AG09309 (cell line): ENCODE data around the gene TBC1D2B.

Experiments
- DNase-seq: peaks from one replicate; pipeline ENCODE4 v3.0.0-alpha.2; 2010; ENCODE audit warnings: low read depth
- H3K4me3 ChIP-seq: 2 replicates; pipeline ENCODE4 v1.5.1; 2011; ENCODE audit warnings: mild to moderate bottlenecking, low read depth, low read length, moderate library complexity; ENCODE audit not compliant: control insufficient read depth
- TF ChIP-seq, protein P1 (sequence below): IDR thresholded peaks from 2 replicates; pipeline ENCODE4 v1.5.1; 2011; ENCODE audit warnings: mild to moderate bottlenecking, low read depth, low read length, inconsistent platforms; ENCODE audit not compliant: insufficient read depth, control insufficient read depth; ENCODE audit errors: missing control alignments

The TBC1D2B gene

DNA sequence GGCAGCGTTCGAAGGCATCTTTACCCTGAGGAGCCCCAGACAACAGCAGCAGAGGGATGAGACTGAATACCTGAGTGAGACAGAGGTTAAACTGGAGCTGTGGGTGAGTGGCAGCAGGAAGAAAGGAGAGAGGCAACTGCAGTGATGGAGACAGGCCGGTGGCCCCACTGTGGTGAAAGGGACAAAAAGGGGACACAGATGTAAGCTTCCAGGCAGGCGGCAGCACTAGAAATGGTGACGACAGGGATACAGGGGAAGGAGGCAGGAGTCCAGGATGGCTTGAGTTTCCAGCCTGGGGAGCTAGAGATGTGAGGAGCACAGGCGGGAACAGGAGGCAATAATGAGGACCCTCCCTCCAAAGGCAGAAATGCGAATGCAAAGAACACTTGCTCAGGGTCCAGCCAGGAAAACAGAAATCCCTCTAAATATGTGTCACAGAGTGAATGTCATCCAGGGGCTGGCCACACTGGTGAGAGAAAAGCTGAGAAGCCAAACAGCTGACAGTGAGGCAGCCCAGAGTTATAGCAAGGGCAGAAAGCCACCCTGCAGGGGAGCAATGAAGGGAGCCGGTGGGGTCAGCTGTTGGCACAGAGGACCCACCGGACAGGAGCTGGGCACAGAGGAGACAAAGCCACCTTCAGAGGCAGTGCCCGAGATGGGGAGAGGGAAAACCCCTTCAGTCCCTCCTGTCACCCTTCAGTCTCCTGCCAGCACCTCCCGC lies 70.1 kb downstream of the TBC1D2B start:
- no peak overlapping the region for H3K4me3 ChIP-seq
- DNase-seq: no peak
- TF ChIP-seq, protein P1, sequence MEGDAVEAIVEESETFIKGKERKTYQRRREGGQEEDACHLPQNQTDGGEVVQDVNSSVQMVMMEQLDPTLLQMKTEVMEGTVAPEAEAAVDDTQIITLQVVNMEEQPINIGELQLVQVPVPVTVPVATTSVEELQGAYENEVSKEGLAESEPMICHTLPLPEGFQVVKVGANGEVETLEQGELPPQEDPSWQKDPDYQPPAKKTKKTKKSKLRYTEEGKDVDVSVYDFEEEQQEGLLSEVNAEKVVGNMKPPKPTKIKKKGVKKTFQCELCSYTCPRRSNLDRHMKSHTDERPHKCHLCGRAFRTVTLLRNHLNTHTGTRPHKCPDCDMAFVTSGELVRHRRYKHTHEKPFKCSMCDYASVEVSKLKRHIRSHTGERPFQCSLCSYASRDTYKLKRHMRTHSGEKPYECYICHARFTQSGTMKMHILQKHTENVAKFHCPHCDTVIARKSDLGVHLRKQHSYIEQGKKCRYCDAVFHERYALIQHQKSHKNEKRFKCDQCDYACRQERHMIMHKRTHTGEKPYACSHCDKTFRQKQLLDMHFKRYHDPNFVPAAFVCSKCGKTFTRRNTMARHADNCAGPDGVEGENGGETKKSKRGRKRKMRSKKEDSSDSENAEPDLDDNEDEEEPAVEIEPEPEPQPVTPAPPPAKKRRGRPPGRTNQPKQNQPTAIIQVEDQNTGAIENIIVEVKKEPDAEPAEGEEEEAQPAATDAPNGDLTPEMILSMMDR: no peak

DNA sequence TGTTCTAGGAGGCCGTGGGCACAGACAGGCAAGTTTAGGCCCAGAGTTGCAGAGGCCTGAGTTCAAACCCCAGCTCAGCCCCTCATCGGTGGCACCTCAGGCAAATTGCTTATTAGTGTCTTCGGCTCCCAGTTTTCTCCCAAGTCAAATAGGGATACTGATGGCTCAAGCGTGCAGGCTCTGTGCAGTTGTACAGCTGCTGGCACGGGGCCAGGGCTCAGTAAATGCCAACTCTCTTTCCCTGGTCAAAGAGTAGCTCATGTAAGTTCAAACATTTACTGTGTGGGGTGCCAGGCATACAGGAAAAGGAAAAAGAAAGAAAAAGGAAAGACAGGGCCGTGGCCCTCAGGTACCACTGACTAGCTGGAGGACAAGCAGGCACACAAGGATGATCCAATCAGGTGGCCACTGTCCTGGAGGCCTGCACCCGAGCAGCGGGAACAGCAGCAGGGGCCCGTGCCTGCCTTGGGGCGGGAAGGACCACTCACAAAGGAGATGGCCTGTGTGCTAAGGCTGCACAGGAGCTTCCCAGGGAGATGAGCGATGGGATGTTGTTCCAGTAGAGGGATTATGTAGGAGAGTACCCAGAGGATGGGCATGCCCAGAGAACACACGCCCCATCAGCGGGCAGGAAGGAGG lies 70.8 kb downstream of the TBC1D2B start:
- TF ChIP-seq, protein P1: no peak
- no peak overlapping the region for H3K4me3 ChIP-seq
- no peak for DNase-seq

DNA sequence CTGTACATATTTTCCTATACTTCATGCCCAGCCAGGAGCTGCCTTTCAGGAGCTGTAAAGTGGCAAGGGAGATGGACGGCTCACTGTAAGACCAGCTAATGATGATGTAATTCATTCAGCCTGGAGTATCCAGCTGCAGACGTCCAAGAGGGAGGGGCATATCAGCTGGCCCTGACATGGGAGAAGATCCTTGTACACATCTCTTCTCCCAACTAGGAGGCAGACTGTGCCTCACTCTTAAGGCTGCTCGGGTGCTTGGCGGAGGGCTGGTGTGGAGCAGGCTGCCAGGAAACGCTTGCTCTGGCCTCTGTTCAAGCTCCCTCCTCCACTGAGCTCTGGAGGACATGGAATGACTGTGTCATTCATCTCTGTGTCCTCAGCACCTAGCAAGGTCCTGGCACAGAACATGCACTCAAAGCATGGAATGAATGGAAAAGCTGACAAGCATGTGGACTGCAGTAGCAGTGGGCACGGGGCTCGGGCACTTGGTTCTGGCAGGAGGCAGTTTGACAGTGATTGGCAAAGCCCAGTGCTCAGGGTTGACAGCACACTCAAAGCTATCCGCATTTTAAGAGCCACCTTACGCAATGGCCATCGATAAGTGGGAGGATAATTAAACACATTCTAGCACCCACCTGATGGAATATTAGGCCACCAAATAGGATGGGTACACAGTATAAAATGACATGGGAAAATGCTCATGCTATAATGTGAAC lies 72.4 kb downstream of the TBC1D2B start:
- DNase-seq: peak; percentile 68
- no peak overlapping the region for H3K4me3 ChIP-seq
- TF ChIP-seq, protein P1: peak; percentile 23

GRCh38 chr15:78004222-78004727 lies 73.2 kb downstream of the TBC1D2B start:
- TF ChIP-seq, protein P1: no peak
- no peak overlapping the region for H3K4me3 ChIP-seq
- no peak for DNase-seq

GRCh38 chr15:78003539-78004008 lies 73.9 kb downstream of the TBC1D2B start:
- no peak for DNase-seq

DNA sequence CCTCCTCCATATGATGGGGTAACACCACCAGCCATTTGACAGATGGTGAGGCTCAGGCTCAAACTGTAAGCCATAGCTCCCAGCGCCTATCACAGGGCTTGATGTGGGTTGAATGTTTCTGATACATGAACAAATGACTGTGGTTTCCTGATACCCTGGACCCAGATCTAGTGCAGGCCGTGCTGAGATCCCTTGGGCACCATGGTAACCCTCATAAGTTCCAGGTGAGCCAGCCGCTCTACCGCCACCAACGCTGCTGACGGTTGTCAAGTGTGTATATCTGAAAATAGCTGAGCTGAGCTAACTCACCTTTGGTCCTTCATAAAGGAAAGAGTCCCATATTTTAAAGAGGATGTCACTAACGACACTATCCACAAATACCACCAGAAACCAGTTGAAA lies 74.5 kb downstream of the TBC1D2B start:
- TF ChIP-seq, protein P1: no peak
- no peak overlapping the region for H3K4me3 ChIP-seq
- DNase-seq: no peak

More at GRCh38 chr15:78003539-78004008, 73.9 kb downstream of the TBC1D2B start:
- TF ChIP-seq, protein P1: no peak
- no peak overlapping the region for H3K4me3 ChIP-seq
